Measurements from ENCODE around the gene CCT8L2. TPM values are rescaled to one million over a fixed set of nuclear protein-coding genes. Genes with fewer than 3 reads are reported as not detected.

The CCT8L2 gene
- total and polyA plus RNA-seq, 2 of the 8 experiments (the other 6 are each of a cell fraction or from before 2014, with no cell fraction given), result not detected

- FAIRE-seq, result no peak
- no peak for TF ChIP-seq ATF3 (IDR thresholded peaks at IDR 0.05; ENCODE audit: insufficient read depth, low read depth, low read length)
- no peak for TF ChIP-seq BRCA1 (IDR thresholded peaks at IDR 0.05; ENCODE audit: low read depth, low read length)
- TF ChIP-seq SIN3A (conservative IDR thresholded peaks at IDR 0.05 in 1 of 2, IDR thresholded peaks at IDR 0.05 in 1 of 2; ENCODE audit: low read depth in 1 of 2, low read length in 2 of 2), result no peak
- no peak for TF ChIP-seq SP1 (IDR thresholded peaks at IDR 0.05; ENCODE audit: low read depth, low read length)
- no peak for TF ChIP-seq CTBP2 (IDR thresholded peaks at IDR 0.05; ENCODE audit: borderline replicate concordance, insufficient read depth, insufficient read length, low read length)
These were observed 33.3 kb downstream of the CCT8L2 start for GRCh38 chr22:16559056-16559955.

More at GRCh38 chr22:16559056-16559955, 33.3 kb downstream of the CCT8L2 start:
- no peaks in the 10 kb centered on the region; a peak in 1 of 8 replicates for H3K36me3 ChIP-seq (ENCODE audit: control insufficient read depth in 2 of 4, insufficient read depth in 4 of 4, low read length in 3 of 4)
- no peak overlapping the region for H4K91ac ChIP-seq (replicated peaks; ENCODE audit: insufficient read length, low read length)
- no peak overlapping the region for H3K4me2 ChIP-seq (ENCODE audit: insufficient read depth in 1 of 2, low read depth in 2 of 2, low read length in 2 of 2)
- H2AK5ac ChIP-seq (ENCODE audit: low read depth, low read length), result no peak overlapping the region
- H3K14ac ChIP-seq (ENCODE audit: insufficient read length), result no peak overlapping the region
- no peak overlapping the region for H3K27ac ChIP-seq (ENCODE audit: low read depth, low read length)
- DNase-seq (ENCODE audit: low read depth in 1 of 2, low spot score in 2 of 2), result no peak
- peaks cover 10 to 76% of the 10 kb centered on the region in 2 experiments; a peak in 3 of 4 replicates for H3K9me3 ChIP-seq (ENCODE audit: insufficient read depth in 2 of 2, low read depth in 1 of 2, low read length in 1 of 2)
- WGBS, 2 experiments (ENCODE audit: extremely low coverage in 1 of 2, insufficient coverage in 1 of 2, insufficient read length in 1 of 2, insufficient replicate concordance in 2 of 2, low coverage in 1 of 2, low lambda C conversion rate in 2 of 2, missing lambda C conversion rate in 1 of 2), result 94% methylated on average over 3 of the region's 3 CpGs; no CpG with 5 or more reads in 1 of the 2 experiments
- no peak overlapping the region for H3K23ac ChIP-seq (ENCODE audit: insufficient read length)
- H3K18ac ChIP-seq (ENCODE audit: extremely low read depth, low read length), result no peak overlapping the region
- no peaks in the 10 kb centered on the region for H3K4me1 ChIP-seq (replicated peaks in 1 of 4; ENCODE audit: control insufficient read depth in 3 of 4, insufficient read depth in 4 of 4, low read length in 3 of 4)
- H2BK12ac ChIP-seq (ENCODE audit: low read depth, low read length), result no peak overlapping the region
- no peaks in the 10 kb centered on the region for H4K20me1 ChIP-seq (replicated peaks in 1 of 2; ENCODE audit: control insufficient read depth in 1 of 2, insufficient read depth in 2 of 2, low read length in 2 of 2)
- H2BK15ac ChIP-seq (ENCODE audit: low read length), result no peak overlapping the region
- POLR2A ChIA-PET (ENCODE audit: partially characterized antibody), result no interaction called here
- H2BK20ac ChIP-seq (ENCODE audit: low read length), result no peak overlapping the region
- no peak overlapping the region for H2BK120ac ChIP-seq (replicated peaks; ENCODE audit: low read depth, low read length)
- H3K23me2 ChIP-seq (ENCODE audit: low read depth, low read length), result no peaks in the 10 kb centered on the region
- H3K56ac ChIP-seq (replicated peaks; ENCODE audit: insufficient read length, low read depth, low read length), result no peak overlapping the region
- no peak overlapping the region for H3K4ac ChIP-seq (replicated peaks; ENCODE audit: insufficient read length, low read depth, low read length)
- H3K79me1 ChIP-seq (ENCODE audit: low read depth, low read length), result no peaks in the 10 kb centered on the region
- no peaks in the 10 kb centered on the region for H3K27me3 ChIP-seq (replicated peaks in 1 of 4; ENCODE audit: control insufficient read depth in 3 of 4, extremely low read depth in 1 of 4, insufficient read depth in 3 of 4, low read length in 3 of 4)
- H2AFZ ChIP-seq (ENCODE audit: low read length), result no peak overlapping the region
- H3K9ac ChIP-seq (replicated peaks in 1 of 4; ENCODE audit: extremely low read depth in 1 of 4, low read depth in 3 of 4, low read length in 3 of 4), result no peak overlapping the region
- no peak overlapping the region for H3K4me3 ChIP-seq (ENCODE audit: extremely low read depth in 1 of 4, insufficient read depth in 2 of 4, low read depth in 3 of 4, low read length in 4 of 4)
- CTCF ChIA-PET (ENCODE audit: partially characterized antibody), result no interaction called here
- H4K8ac ChIP-seq (ENCODE audit: extremely low read depth, insufficient read depth, low read length), result no peak overlapping the region
- no peak overlapping the region for H2BK5ac ChIP-seq (ENCODE audit: low read depth, low read length)
- H4K5ac ChIP-seq (ENCODE audit: insufficient read length, low read depth, low read length), result no peak overlapping the region
- H3K79me2 ChIP-seq (ENCODE audit: control insufficient read depth in 1 of 2, insufficient read depth in 2 of 2, low read length in 2 of 2), result no peaks in the 10 kb centered on the region

Measured in H1 (cell line).